Stimulated activated CD8-positive, alpha-beta memory T cell treated with anti-CD3 and anti-CD28 coated beads, Interleukin-4, amount 100 ng/mL, for 4 hours (primary cell): Measurements from ENCODE around the gene PRELP.
A peak's percentile ranks its signal among the peaks of the same experiment; 100 is the strongest.

Experiments used
- DNase-seq, 2 donors: peaks; one replicate each; pipeline ENCODE4 v3.0.0-alpha.2; 2020; ENCODE audit warnings: low read depth in 2 of 2, low spot score in 1 of 2

The PRELP gene

DNA sequence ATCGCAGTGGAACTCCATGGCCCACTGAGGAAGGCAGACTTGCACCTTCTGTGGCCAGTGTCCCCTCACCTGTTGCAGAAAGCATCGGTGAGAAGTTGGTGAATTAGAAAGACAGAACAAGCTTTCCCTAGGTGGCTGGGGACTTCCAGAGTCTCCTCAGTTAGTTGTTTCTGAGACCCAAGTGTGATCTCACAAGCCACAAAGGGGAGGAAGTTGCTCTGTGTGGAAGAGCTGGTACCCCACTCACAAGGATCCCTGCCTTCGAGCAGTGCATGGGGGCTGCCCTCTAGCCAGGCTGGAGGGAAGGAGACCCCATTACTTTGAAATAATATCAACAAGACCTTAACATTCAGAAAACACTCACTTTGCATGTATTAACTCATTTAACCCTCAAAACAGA lies 2.1 kb downstream of the PRELP start:
- no peak for DNase-seq

DNA sequence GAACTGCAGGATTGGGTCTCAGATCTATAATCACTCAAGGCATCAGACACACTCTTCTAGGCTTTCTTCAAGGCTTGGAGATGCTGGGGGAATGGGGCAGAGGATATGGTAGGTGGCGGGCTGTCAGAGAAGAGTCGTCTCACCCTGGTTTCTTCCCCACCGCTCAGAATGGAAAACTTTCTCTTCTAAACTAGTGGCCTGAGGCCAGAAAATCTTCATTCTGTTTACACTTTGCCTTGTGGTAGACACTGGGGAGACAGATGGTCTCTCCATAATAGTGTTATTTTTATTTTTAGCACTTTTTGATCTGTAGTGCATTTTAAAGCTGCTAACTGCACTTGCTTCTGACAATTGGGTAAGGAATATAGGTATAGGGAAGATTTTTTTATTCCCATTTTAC lies 2.6 kb downstream of the PRELP start:
- DNase-seq, result no peak

- DNase-seq, result no peak
Observed at GRCh38 chr1:203478986-203479385, 3.4 kb downstream of the PRELP start.

DNA sequence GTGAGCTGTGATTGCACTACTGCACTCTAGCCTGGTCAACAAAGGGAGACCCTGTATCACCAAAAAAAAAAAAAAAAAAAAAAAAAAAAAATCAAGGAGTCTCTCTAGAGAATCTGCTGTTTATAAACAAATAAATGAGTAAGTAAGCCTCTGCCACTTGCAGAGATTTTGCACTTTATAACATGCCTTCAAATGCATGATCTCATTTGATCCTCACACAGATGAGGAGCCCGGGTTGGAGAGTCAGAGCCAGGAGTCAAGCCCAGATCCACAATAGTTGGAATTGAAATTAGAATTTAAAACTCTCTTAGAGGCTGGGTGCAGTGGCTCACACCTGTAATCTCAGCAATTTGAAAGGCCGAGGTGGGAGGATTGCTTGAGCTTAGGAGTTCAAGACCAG lies 4.0 kb downstream of the PRELP start:
- no peak for DNase-seq

- DNase-seq, result no peak
Observed at GRCh38 chr1:203480084-203480483, 4.5 kb downstream of the PRELP start.

- DNase-seq, result peak in 1 of 2 donors; percentile 24
Observed at GRCh38 chr1:203480525-203481084, 5.0 kb downstream of the PRELP start.

DNA sequence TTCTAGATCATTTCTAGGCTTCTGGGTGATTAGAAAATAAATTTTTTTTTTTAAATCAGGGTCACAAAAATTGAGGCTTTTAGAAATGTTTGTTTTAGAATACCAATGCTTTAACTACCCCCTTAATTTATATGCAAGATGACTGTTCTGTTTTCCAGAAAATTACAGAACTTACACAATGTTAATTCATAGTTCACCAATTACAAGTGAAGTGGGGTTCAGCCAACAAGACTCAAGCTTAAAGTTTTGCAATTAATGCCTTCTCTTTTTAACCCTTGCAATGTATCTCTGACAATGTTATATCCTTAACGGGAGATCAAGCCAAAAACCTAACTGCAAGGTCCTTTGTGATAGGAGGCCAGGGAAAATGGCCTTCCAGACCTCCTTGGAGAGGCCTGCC lies 5.6 kb downstream of the PRELP start:
- no peak for DNase-seq

DNA sequence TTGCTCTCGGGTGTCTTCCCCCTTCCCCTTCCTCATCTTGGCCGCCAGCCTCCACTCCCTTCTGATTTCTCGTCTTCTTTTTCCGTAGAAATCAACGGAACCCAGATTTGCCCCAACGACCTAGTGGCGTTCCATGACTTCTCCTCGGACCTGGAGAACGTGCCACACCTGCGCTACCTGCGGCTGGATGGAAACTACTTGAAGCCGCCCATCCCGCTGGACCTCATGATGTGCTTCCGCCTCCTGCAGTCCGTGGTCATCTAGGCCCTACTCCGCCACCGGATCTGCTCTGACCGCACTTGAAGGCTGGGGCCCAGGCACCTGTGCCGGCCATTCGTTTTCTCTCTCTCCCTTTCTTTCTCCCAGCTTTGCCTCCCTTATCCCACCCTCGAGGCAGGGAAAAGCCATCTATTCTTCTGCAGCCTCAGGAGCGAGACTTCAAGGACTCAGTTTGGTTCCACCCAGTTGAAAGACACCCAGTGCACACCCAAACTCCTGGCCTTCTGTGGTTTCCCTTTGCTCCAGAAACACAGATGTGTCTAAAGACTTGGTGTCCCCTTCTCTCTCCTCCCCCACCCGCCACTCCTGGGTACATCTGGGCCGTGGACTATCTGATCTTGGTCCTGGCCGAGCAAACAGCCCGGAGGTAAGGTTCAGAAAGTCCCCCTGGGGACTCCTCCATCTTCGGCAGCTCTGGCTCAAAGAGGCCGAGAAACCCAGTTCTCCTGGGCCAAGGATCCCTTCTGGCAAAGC lies 11.2 kb downstream of the PRELP start:
- DNase-seq, result no peak

DNA sequence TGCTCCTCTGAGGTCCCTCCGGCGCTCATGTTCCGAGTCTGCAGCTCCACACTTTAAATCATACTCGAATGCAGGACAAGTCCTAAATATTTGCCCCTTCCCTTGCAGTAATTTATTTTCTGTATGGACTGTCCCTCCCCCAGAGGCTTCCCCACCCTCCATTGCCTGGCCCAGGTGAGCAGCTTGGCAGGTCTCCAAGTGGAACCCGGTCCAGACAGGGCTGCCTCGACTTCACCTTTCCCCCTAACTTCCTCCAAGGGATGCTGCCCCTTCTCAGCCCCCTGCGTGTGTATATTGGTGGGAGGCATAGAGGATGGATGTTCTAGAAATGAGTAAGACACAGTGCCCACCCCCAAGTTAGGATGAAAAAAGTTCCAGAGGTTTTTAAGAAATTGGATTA lies 12.9 kb downstream of the PRELP start:
- DNase-seq, result no peak

GRCh38 chr1:203490607-203491006 lies 15.0 kb downstream of the PRELP start:
- no peak for DNase-seq

- DNase-seq, result no peak
Observed at GRCh38 chr1:203491664-203492063, 16.1 kb downstream of the PRELP start.

DNA sequence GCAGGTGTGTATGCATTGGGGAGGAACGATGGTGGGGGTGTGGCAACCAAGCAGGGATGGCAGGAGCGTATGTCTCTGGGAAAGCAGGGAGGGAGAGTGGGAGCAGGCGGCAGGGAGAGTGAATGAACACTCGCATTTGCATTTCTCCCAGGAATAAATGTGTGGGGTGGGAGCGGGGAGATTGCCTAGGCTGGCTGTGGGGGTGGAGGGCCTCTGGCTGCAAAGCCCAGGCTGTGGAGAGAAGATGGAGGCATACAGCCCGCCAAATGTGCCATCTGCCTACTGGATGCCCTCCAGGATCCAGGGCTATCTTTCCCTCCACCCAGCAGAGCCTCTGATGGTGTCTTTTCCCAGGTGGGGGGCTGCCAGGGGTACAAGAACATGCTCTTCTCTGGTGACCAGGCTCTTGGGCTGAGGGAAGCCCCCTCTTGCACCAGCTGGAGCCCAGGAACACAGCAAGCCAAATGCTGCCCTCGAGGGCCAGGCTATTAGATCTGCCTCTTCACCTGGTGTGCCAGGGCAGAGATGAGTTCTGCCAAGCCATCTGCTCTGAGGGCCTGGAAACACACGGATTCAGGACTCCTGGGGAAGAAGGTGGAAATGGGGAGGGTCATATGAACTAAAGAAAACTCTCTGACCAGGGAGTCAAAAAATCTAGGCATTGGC lies 16.6 kb downstream of the PRELP start:
- DNase-seq, result no peak

- no peak for DNase-seq
Observed at GRCh38 chr1:203492748-203493130, 17.1 kb downstream of the PRELP start.

DNA sequence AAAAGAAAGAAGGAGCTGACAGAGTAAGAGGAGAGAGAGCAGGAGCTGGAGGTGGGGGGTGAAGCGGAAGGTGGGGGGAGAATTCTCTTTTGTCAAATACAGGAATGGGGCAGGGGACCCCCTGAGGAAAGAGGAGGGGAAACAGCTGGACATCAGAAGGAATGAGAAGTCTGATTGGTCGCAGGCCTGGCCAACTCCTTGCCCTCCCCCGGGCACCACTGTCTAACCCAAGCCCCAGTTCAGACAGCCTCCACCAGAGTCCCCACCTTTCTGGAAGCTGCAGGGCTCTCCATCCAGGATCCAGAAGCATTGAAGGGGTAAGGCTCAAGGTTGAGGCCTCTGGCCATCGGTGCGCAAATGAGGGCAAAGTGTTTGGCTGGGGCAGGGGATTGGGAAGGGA lies 18.3 kb downstream of the PRELP start, which contains the start of gene OPTC:
Gene OPTC (plus strand): TSS at position 253 of the 400 bp plus-strand sequence. CDS start 1,853 bp downstream, outside the sequence.
- DNase-seq, result no peak

GRCh38 chr1:203495845-203496244 lies 20.2 kb downstream of the PRELP start:
- no peak for DNase-seq

DNA sequence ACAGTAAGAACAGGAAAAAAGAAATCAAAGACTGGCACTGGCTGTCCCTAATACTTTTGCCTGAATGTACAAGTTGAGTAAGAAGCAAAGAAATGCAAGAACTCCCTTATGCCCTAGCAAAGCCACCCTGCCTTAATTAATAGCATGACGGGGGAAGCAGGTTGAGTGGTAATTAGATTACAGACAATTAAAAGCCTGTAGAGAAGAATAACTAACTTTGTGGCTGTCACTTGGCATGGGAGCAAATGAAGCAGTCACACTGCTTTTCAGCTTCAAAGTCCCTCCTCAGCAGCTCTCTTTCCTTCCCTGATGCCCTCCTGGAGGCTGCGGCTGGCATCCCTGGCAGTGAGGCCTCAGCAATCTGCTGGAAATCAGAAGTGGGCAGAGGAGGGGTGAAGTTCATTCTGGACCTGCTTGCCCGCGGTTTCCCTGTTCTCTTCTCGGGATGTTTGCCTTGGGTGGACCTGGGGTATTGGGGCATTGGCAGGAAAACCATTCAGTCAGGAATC lies 21.7 kb downstream of the PRELP start:
- DNase-seq, result no peak

GRCh38 chr1:203499643-203500278 lies 24.2 kb downstream of the PRELP start:
- no peak for DNase-seq

DNA sequence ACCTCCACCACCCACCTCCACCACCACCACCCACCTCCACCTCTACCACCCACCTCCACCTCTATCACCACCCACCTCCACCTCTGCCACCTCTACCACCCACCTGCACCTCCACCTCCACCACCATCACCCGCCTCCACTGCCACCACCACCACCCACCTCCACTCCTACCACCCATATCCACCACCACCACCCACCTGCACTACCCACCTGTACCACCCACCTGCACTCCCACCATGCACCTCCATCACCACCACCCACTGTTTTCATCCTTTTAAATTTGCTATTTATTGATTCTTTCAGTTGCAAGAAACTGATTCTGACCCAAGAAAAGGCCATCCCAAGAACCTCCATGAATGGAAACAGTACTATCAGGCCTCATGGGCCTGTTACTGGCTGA lies 24.7 kb downstream of the PRELP start:
- DNase-seq, result no peak

DNA sequence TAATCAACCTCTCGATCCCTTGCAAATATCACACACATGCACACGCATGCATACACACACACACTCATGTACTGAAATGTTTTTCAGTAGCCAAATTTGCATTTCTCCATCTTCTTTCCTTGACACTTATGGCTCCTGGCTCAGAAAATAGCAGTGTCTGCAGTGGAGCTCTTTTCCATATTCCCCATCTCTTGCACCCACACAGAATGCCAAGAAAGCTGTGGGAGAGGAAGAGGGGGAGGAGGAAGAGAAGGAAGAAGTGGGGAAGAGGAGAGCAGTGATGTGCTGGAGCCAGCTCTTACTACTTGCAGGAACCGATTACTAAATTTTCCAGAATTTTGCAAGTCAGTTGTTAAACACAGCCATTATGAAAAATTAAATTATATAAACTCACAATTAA lies 28.2 kb downstream of the PRELP start:
- no peak for DNase-seq

- peak; percentile 32 to 70 for DNase-seq
Observed at GRCh38 chr1:203504400-203505250, 29.0 kb downstream of the PRELP start.
